ENCODE measurements around the gene EHBP1L1.

Gene EHBP1L1

GRCh38 chr11:65574109-65574810 lies 1.6 kb upstream of the EHBP1L1 start:
- peak overlapping the region; percentile 56 for H3K4me3 ChIP-seq (ENCODE audit: low read depth, low read length)
- H3K9me3 ChIP-seq (ENCODE audit: control insufficient read depth, insufficient read depth, low read length), result no peaks in the 10 kb centered on the region
- peaks cover 18% of the 10 kb centered on the region for H3K4me1 ChIP-seq (ENCODE audit: control insufficient read depth, insufficient read depth, low read length)
- peaks cover 39% of the 10 kb centered on the region for H3K27me3 ChIP-seq (ENCODE audit: control insufficient read depth, insufficient read depth, low read length)
- H3K9ac ChIP-seq (ENCODE audit: low read depth, low read length), result no peak overlapping the region
- peak overlapping the region; percentile 25 for H3K27ac ChIP-seq (ENCODE audit: low read depth, low read length)
- H3K36me3 ChIP-seq (ENCODE audit: control insufficient read depth, insufficient read depth, low read length), result 0 out of 2 replicates have a peak, but pooled peaks cover 2% of the 10 kb centered on the region

- peaks cover 16% of the 10 kb centered on the region for H3K4me1 ChIP-seq (ENCODE audit: control insufficient read depth, insufficient read depth, low read length)
- H3K27me3 ChIP-seq (ENCODE audit: control insufficient read depth, insufficient read depth, low read length), result peaks cover 43% of the 10 kb centered on the region
- H3K36me3 ChIP-seq (ENCODE audit: control insufficient read depth, insufficient read depth, low read length), result 0 out of 2 replicates have a peak, but pooled peaks cover 2% of the 10 kb centered on the region
- no peak overlapping the region for H3K9ac ChIP-seq (ENCODE audit: low read depth, low read length)
- no peak overlapping the region for H3K27ac ChIP-seq (ENCODE audit: low read depth, low read length)
- peak overlapping the region; percentile 56 for H3K4me3 ChIP-seq (ENCODE audit: low read depth, low read length)
- H3K9me3 ChIP-seq (ENCODE audit: control insufficient read depth, insufficient read depth, low read length), result no peaks in the 10 kb centered on the region
These were observed 864 bp upstream of the EHBP1L1 start for GRCh38 chr11:65574811-65575567.

GRCh38 chr11:65576232-65576866 lies 496 bp downstream of the EHBP1L1 start:
- Histone ChIP-seq H3K27ac (ENCODE audit: low read depth, low read length) (no peak overlapping the region), H3K9me3 (ENCODE audit: control insufficient read depth, insufficient read depth, low read length) (no peaks in the 10 kb centered on the region), H3K4me1 (ENCODE audit: control insufficient read depth, insufficient read depth, low read length) (peaks cover 12% of the 10 kb centered on the region), H3K36me3 (ENCODE audit: control insufficient read depth, insufficient read depth, low read length) (0 out of 2 replicates have a peak, but pooled peaks cover 2% of the 10 kb centered on the region), H3K9ac (ENCODE audit: low read depth, low read length) (no peak overlapping the region), H3K27me3 (ENCODE audit: control insufficient read depth, insufficient read depth, low read length) (peaks cover 43% of the 10 kb centered on the region), H3K4me3 (ENCODE audit: low read depth, low read length) (peak overlapping the region; percentile 48; the same call in 1 of the 2 replicates)

GRCh38 chr11:65576867-65577755 lies 1.3 kb downstream of the EHBP1L1 start:
- H3K27ac ChIP-seq (ENCODE audit: low read depth, low read length), result no peak overlapping the region
- no peaks in the 10 kb centered on the region for H3K9me3 ChIP-seq (ENCODE audit: control insufficient read depth, insufficient read depth, low read length)
- H3K27me3 ChIP-seq (ENCODE audit: control insufficient read depth, insufficient read depth, low read length), result peaks cover 43% of the 10 kb centered on the region
- H3K4me1 ChIP-seq (ENCODE audit: control insufficient read depth, insufficient read depth, low read length), result peaks cover 9% of the 10 kb centered on the region
- H3K36me3 ChIP-seq (ENCODE audit: control insufficient read depth, insufficient read depth, low read length), result 0 out of 2 replicates have a peak, but pooled peaks cover 2% of the 10 kb centered on the region
- H3K9ac ChIP-seq (ENCODE audit: low read depth, low read length), result no peak overlapping the region
- no peak overlapping the region for H3K4me3 ChIP-seq (ENCODE audit: low read depth, low read length)

GRCh38 chr11:65577756-65578109 lies 1.9 kb downstream of the EHBP1L1 start:
- Histone ChIP-seq H3K4me1 (ENCODE audit: control insufficient read depth, insufficient read depth, low read length) (peaks cover 9% of the 10 kb centered on the region), H3K36me3 (ENCODE audit: control insufficient read depth, insufficient read depth, low read length) (0 out of 2 replicates have a peak, but pooled peaks cover 2% of the 10 kb centered on the region), H3K27me3 (ENCODE audit: control insufficient read depth, insufficient read depth, low read length) (peaks cover 49% of the 10 kb centered on the region), H3K4me3 (ENCODE audit: low read depth, low read length) (no peak overlapping the region), H3K27ac (ENCODE audit: low read depth, low read length) (no peak overlapping the region), H3K9me3 (ENCODE audit: control insufficient read depth, insufficient read depth, low read length) (no peaks in the 10 kb centered on the region), H3K9ac (ENCODE audit: low read depth, low read length) (no peak overlapping the region)

- H3K4me3 ChIP-seq (ENCODE audit: low read depth, low read length), result no peak overlapping the region
- peaks cover 9% of the 10 kb centered on the region for H3K4me1 ChIP-seq (ENCODE audit: control insufficient read depth, insufficient read depth, low read length)
- no peaks in the 10 kb centered on the region for H3K9me3 ChIP-seq (ENCODE audit: control insufficient read depth, insufficient read depth, low read length)
- H3K9ac ChIP-seq (ENCODE audit: low read depth, low read length), result no peak overlapping the region
- H3K36me3 ChIP-seq (ENCODE audit: control insufficient read depth, insufficient read depth, low read length), result 0 out of 2 replicates have a peak, but pooled peaks cover 2% of the 10 kb centered on the region
- peaks cover 53% of the 10 kb centered on the region for H3K27me3 ChIP-seq (ENCODE audit: control insufficient read depth, insufficient read depth, low read length)
- H3K27ac ChIP-seq (ENCODE audit: low read depth, low read length), result no peak overlapping the region
These were observed 2.3 kb downstream of the EHBP1L1 start for GRCh38 chr11:65578134-65578533.

- Histone ChIP-seq H3K4me3 (ENCODE audit: low read depth, low read length) (no peak overlapping the region), H3K9me3 (ENCODE audit: control insufficient read depth, insufficient read depth, low read length) (no peaks in the 10 kb centered on the region), H3K9ac (ENCODE audit: low read depth, low read length) (no peak overlapping the region), H3K36me3 (ENCODE audit: control insufficient read depth, insufficient read depth, low read length) (0 out of 2 replicates have a peak, but pooled peaks cover under 1% of the 10 kb centered on the region), H3K27ac (ENCODE audit: low read depth, low read length) (no peak overlapping the region), H3K27me3 (ENCODE audit: control insufficient read depth, insufficient read depth, low read length) (peaks cover 58% of the 10 kb centered on the region), H3K4me1 (ENCODE audit: control insufficient read depth, insufficient read depth, low read length) (peaks cover 9% of the 10 kb centered on the region)
These were observed 2.8 kb downstream of the EHBP1L1 start for GRCh38 chr11:65578667-65579066.

GRCh38 chr11:65579291-65579690 lies 3.4 kb downstream of the EHBP1L1 start:
- H3K9me3 ChIP-seq (ENCODE audit: control insufficient read depth, insufficient read depth, low read length), result no peaks in the 10 kb centered on the region
- H3K27ac ChIP-seq (ENCODE audit: low read depth, low read length), result no peak overlapping the region
- H3K9ac ChIP-seq (ENCODE audit: low read depth, low read length), result no peak overlapping the region
- no peaks in the 10 kb centered on the region for H3K36me3 ChIP-seq (ENCODE audit: control insufficient read depth, insufficient read depth, low read length)
- H3K27me3 ChIP-seq (ENCODE audit: control insufficient read depth, insufficient read depth, low read length), result peaks cover 64% of the 10 kb centered on the region
- H3K4me3 ChIP-seq (ENCODE audit: low read depth, low read length), result no peak overlapping the region
- H3K4me1 ChIP-seq (ENCODE audit: control insufficient read depth, insufficient read depth, low read length), result peaks cover 7% of the 10 kb centered on the region

- H3K36me3 ChIP-seq (ENCODE audit: control insufficient read depth, insufficient read depth, low read length), result no peaks in the 10 kb centered on the region
- no peak overlapping the region for H3K27ac ChIP-seq (ENCODE audit: low read depth, low read length)
- peaks cover 67% of the 10 kb centered on the region for H3K27me3 ChIP-seq (ENCODE audit: control insufficient read depth, insufficient read depth, low read length)
- H3K9me3 ChIP-seq (ENCODE audit: control insufficient read depth, insufficient read depth, low read length), result no peaks in the 10 kb centered on the region
- H3K4me1 ChIP-seq (ENCODE audit: control insufficient read depth, insufficient read depth, low read length), result 0 out of 2 replicates have a peak, but pooled peaks cover 3% of the 10 kb centered on the region
- H3K9ac ChIP-seq (ENCODE audit: low read depth, low read length), result no peak overlapping the region
- no peak overlapping the region for H3K4me3 ChIP-seq (ENCODE audit: low read depth, low read length)
These were observed 4.3 kb downstream of the EHBP1L1 start for GRCh38 chr11:65580031-65580692.

GRCh38 chr11:65580756-65581155 lies 4.9 kb downstream of the EHBP1L1 start:
- no peak overlapping the region for H3K27ac ChIP-seq (ENCODE audit: low read depth, low read length)
- H3K9ac ChIP-seq (ENCODE audit: low read depth, low read length), result no peak overlapping the region
- peaks cover 67% of the 10 kb centered on the region for H3K27me3 ChIP-seq (ENCODE audit: control insufficient read depth, insufficient read depth, low read length)
- H3K4me3 ChIP-seq (ENCODE audit: low read depth, low read length), result no peak overlapping the region
- no peaks in the 10 kb centered on the region for H3K4me1 ChIP-seq (ENCODE audit: control insufficient read depth, insufficient read depth, low read length)
- no peaks in the 10 kb centered on the region for H3K9me3 ChIP-seq (ENCODE audit: control insufficient read depth, insufficient read depth, low read length)
- no peaks in the 10 kb centered on the region for H3K36me3 ChIP-seq (ENCODE audit: control insufficient read depth, insufficient read depth, low read length)
